ENCODE results near the gene SLC35E1.

GRCh38 chr19:16586991-16587832 is 15.0 kb upstream of the SLC35E1 start:
- TF ChIP-seq CREB1 (CRISPR knock-in tag; IDR thresholded peaks at IDR 0.05) (no peak), NFYB (CRISPR knock-in tag; conservative IDR thresholded peaks at IDR 0.05; ENCODE audit: low read depth) (no peak), ZNF138 (CRISPR knock-in tag; conservative IDR thresholded peaks at IDR 0.05) (no peak), TP53 (CRISPR knock-in tag; IDR thresholded peaks at IDR 0.05) (no peak), NR3C1 (CRISPR knock-in tag; conservative IDR thresholded peaks at IDR 0.05; ENCODE audit: low read depth) (no peak), RELA (CRISPR knock-in tag; IDR thresholded peaks at IDR 0.05; ENCODE audit: borderline replicate concordance) (no peak), FOXJ3 (CRISPR knock-in tag; IDR thresholded peaks at IDR 0.05; ENCODE audit: borderline replicate concordance) (no peak), MLX (CRISPR knock-in tag; IDR thresholded peaks at IDR 0.05) (no peak)
- TF ChIP-seq, protein P1, sequence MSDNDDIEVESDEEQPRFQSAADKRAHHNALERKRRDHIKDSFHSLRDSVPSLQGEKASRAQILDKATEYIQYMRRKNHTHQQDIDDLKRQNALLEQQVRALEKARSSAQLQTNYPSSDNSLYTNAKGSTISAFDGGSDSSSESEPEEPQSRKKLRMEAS (CRISPR knock-in tag; IDR thresholded peaks at IDR 0.05), result no peak
- TF ChIP-seq, protein P2, sequence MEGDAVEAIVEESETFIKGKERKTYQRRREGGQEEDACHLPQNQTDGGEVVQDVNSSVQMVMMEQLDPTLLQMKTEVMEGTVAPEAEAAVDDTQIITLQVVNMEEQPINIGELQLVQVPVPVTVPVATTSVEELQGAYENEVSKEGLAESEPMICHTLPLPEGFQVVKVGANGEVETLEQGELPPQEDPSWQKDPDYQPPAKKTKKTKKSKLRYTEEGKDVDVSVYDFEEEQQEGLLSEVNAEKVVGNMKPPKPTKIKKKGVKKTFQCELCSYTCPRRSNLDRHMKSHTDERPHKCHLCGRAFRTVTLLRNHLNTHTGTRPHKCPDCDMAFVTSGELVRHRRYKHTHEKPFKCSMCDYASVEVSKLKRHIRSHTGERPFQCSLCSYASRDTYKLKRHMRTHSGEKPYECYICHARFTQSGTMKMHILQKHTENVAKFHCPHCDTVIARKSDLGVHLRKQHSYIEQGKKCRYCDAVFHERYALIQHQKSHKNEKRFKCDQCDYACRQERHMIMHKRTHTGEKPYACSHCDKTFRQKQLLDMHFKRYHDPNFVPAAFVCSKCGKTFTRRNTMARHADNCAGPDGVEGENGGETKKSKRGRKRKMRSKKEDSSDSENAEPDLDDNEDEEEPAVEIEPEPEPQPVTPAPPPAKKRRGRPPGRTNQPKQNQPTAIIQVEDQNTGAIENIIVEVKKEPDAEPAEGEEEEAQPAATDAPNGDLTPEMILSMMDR (IDR thresholded peaks at IDR 0.05), result no peak
- TF ChIP-seq, protein P3, sequence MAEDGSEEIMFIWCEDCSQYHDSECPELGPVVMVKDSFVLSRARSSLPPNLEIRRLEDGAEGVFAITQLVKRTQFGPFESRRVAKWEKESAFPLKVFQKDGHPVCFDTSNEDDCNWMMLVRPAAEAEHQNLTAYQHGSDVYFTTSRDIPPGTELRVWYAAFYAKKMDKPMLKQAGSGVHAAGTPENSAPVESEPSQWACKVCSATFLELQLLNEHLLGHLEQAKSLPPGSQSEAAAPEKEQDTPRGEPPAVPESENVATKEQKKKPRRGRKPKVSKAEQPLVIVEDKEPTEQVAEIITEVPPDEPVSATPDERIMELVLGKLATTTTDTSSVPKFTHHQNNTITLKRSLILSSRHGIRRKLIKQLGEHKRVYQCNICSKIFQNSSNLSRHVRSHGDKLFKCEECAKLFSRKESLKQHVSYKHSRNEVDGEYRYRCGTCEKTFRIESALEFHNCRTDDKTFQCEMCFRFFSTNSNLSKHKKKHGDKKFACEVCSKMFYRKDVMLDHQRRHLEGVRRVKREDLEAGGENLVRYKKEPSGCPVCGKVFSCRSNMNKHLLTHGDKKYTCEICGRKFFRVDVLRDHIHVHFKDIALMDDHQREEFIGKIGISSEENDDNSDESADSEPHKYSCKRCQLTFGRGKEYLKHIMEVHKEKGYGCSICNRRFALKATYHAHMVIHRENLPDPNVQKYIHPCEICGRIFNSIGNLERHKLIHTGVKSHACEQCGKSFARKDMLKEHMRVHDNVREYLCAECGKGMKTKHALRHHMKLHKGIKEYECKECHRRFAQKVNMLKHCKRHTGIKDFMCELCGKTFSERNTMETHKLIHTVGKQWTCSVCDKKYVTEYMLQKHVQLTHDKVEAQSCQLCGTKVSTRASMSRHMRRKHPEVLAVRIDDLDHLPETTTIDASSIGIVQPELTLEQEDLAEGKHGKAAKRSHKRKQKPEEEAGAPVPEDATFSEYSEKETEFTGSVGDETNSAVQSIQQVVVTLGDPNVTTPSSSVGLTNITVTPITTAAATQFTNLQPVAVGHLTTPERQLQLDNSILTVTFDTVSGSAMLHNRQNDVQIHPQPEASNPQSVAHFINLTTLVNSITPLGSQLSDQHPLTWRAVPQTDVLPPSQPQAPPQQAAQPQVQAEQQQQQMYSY (CRISPR knock-in tag; IDR thresholded peaks at IDR 0.05), result no peak
- TF ChIP-seq, protein P4, sequence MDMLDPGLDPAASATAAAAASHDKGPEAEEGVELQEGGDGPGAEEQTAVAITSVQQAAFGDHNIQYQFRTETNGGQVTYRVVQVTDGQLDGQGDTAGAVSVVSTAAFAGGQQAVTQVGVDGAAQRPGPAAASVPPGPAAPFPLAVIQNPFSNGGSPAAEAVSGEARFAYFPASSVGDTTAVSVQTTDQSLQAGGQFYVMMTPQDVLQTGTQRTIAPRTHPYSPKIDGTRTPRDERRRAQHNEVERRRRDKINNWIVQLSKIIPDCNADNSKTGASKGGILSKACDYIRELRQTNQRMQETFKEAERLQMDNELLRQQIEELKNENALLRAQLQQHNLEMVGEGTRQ (CRISPR knock-in tag; IDR thresholded peaks at IDR 0.05), result no peak
